SK-N-SH (cell line): Measurements from ENCODE around the gene ST6GALNAC5. TPM values are rescaled to one million over a fixed set of nuclear protein-coding genes. Genes with fewer than 3 reads are reported as not detected.

Experiments used
- CTCF ChIA-PET: fragments of 300-600, 350-600 bp; formaldehyde crosslinking; extraction: SDS; loops from one replicate; lab custom pipeline; 2021; lab: Yijun Ruan, JAX
- POLR2A ChIA-PET: fragments of 350-600 bp; sonication (Branson Sonifier 250); formaldehyde crosslinking; extraction: SDS; loops from one replicate; lab custom pipeline; 2020; ENCODE audit warnings: antibody characterized with exemption, inconsistent platforms; lab: Yijun Ruan, JAX
- DNase-seq: peaks from one replicate; pipeline ENCODE4 v3.0.0; 2012
- H2AFZ ChIP-seq: fragments of 200-600 bp; sonication (generic); 2 replicates; pipeline ENCODE4 v1.8.1; 2016; ENCODE audit warnings: antibody characterized with exemption, mild to moderate bottlenecking, low read depth
- H3F3A ChIP-seq: fragments of 200-600 bp; sonication (generic); replicated peaks from 2 replicates; pipeline ENCODE3; 2016; ENCODE audit warnings: antibody characterized with exemption, mild to moderate bottlenecking; ENCODE audit not compliant: insufficient read depth
- H3K27ac ChIP-seq, 2 experiments: fragments of 200-500 bp in 1 of 2; fragments of 200-600 bp in 1 of 2; sonication (Bioruptor generic) in 1 of 2; sonication (generic), shearing (Covaris generic) in 1 of 2; 2 replicates each; pipeline versions ENCODE4 v1.5.1 to v1.6.1; 2014 to 2016; ENCODE audit warnings: low read depth in 2 of 2, inconsistent platforms in 1 of 2, low read length in 1 of 2, mild to moderate bottlenecking in 1 of 2, mixed read lengths in 1 of 2
- H3K27me3 ChIP-seq: fragments of 200-600 bp; sonication (generic), shearing (Covaris generic); 2 replicates; pipeline ENCODE4 v1.6.1; 2016; ENCODE audit warnings: mixed run types; ENCODE audit not compliant: insufficient read depth
- H3K36me3 ChIP-seq, 2 experiments: fragments of 200-500 bp in 1 of 2; fragments of 200-600 bp in 1 of 2; sonication (Bioruptor generic) in 1 of 2; sonication (generic) in 1 of 2; replicated peaks in 1 of 2; 2 replicates each; pipeline versions ENCODE3 to v1.5.1; 2014 to 2016; ENCODE audit warnings: low read length in 1 of 2, mild to moderate bottlenecking in 1 of 2; ENCODE audit not compliant: insufficient read depth in 2 of 2, control insufficient read depth in 1 of 2
- H3K4me1 ChIP-seq, 2 experiments: fragments of 200-500 bp in 1 of 2; fragments of 200-600 bp in 1 of 2; sonication (Bioruptor generic) in 1 of 2; sonication (generic), shearing (Covaris generic) in 1 of 2; 2 replicates each; pipeline versions ENCODE4 v1.5.1 to v1.6.1; 2014 to 2016; ENCODE audit warnings: low read depth in 1 of 2, low read length in 1 of 2, mixed run types in 1 of 2; ENCODE audit not compliant: insufficient read depth in 2 of 2, control insufficient read depth in 1 of 2
- H3K4me2 ChIP-seq: fragments of 200-600 bp; sonication (generic), shearing (Covaris generic); 2 replicates; pipeline ENCODE4 v1.6.1; 2017; ENCODE audit warnings: mixed run types
- H3K4me3 ChIP-seq, 2 experiments: fragments of 200-500 bp in 1 of 2; fragments of 200-600 bp in 1 of 2; sonication (Bioruptor generic) in 1 of 2; sonication (generic), shearing (Covaris generic) in 1 of 2; 2 replicates each; pipeline versions ENCODE4 v1.5.1 to v1.8.1; 2014 to 2016; ENCODE audit warnings: low read depth in 2 of 2, inconsistent platforms in 1 of 2, low read length in 1 of 2, mild to moderate bottlenecking in 1 of 2, mixed read lengths in 1 of 2, moderate library complexity in 1 of 2
- H3K79me2 ChIP-seq: fragments of 200-600 bp; sonication (generic); 2 replicates; pipeline ENCODE4 v1.8.1; 2017; ENCODE audit warnings: mild to moderate bottlenecking; ENCODE audit not compliant: insufficient read depth
- H3K9ac ChIP-seq: fragments of 200-600 bp; sonication (generic); 2 replicates; pipeline ENCODE4 v1.6.1; 2017; ENCODE audit warnings: mixed run types
- H3K9me2 ChIP-seq: fragments of 200-600 bp; sonication (generic); 2 replicates; pipeline ENCODE4 v1.6.1; 2017; ENCODE audit warnings: mixed run types
- H3K9me3 ChIP-seq: fragments of 200-600 bp; sonication (generic); 2 replicates; pipeline ENCODE4 v1.6.1; 2017; ENCODE audit warnings: mixed run types, mild to moderate bottlenecking, moderate library complexity
- H4K20me1 ChIP-seq: fragments of 200-600 bp; sonication (generic); 2 replicates; pipeline ENCODE4 v1.6.1; 2017; ENCODE audit warnings: mild to moderate bottlenecking, mixed run types; ENCODE audit not compliant: insufficient read depth
- EP300 ChIP-seq, 2 experiments: IDR thresholded peaks; 2 replicates each; pipeline versions ENCODE4 v1.4.0 to v1.6.1; 2012; ENCODE audit warnings: borderline replicate concordance in 1 of 2, low read depth in 1 of 2, low read length in 1 of 2
- MEF2A ChIP-seq: IDR thresholded peaks from 2 replicates; pipeline ENCODE4 v1.4.0; 2012; ENCODE audit warnings: low read depth, borderline replicate concordance
- POLR2AphosphoS5 ChIP-seq: IDR thresholded peaks from 2 replicates; pipeline ENCODE4 v1.6.1; 2012; ENCODE audit warnings: low read depth, low read length
- SMC3 ChIP-seq: IDR thresholded peaks from 2 replicates; pipeline ENCODE4 v1.6.1; 2012; ENCODE audit warnings: low read depth, low read length, improper control_type of control experiment
- TAF1 ChIP-seq: IDR thresholded peaks from 2 replicates; pipeline ENCODE4 v1.6.1; 2012; ENCODE audit warnings: low read depth, mild to moderate bottlenecking, low read length, moderate library complexity, borderline replicate concordance
- TCF12 ChIP-seq: IDR thresholded peaks from 2 replicates; pipeline ENCODE4 v1.4.0; 2012
- USF1 ChIP-seq: IDR thresholded peaks from 2 replicates; pipeline ENCODE4 v1.4.0; 2012; ENCODE audit warnings: low read depth, borderline replicate concordance
- WGBS: methylation state at CpG from one replicate; pipeline ENCODE4 v1.1.6; 2017; ENCODE audit warnings: low lambda C conversion rate; 5-methylcytosine and 5-hydroxymethylcytosine counted together
- polyA plus RNA-seq, 3 experiments: library from polyadenylated mRNA; depleted of rRNA; stranded (reverse); fragments of >200 nt; gene quantifications; 2 replicates each; pipeline ENCODE4 v1.2.3, GENCODE V29; 2012
- TF ChIP-seq, protein P1 (sequence below): IDR thresholded peaks from 2 replicates; pipeline ENCODE4 v1.4.0; 2012; ENCODE audit warnings: low read depth
- TF ChIP-seq, protein P2 (sequence below): fragments of 200-600 bp; sonication (generic); IDR thresholded peaks from 2 replicates; pipeline ENCODE4 v1.6.1; 2017; ENCODE audit warnings: antibody characterized with exemption, mild to moderate bottlenecking, moderate library complexity

Gene ST6GALNAC5
- polyA plus RNA-seq, 1 of the 3 experiments (the other 2 are of a cell fraction) = 10.6 TPM

GRCh38 chr1:76891931-76892622 lies 24.8 kb downstream of the ST6GALNAC5 start:
- peaks cover 2 to 6% of the 10 kb centered on the region in 2 experiments for H3K36me3 ChIP-seq
- no peak for TF ChIP-seq POLR2AphosphoS5
- TF ChIP-seq SMC3 = no peak
- TF ChIP-seq, protein P1, sequence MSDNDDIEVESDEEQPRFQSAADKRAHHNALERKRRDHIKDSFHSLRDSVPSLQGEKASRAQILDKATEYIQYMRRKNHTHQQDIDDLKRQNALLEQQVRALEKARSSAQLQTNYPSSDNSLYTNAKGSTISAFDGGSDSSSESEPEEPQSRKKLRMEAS = no peak
- no peaks in the 10 kb centered on the region for H3F3A ChIP-seq
- 59% methylated on average over 4 of the region's 4 CpGs for WGBS
- no peaks in the 10 kb centered on the region for H3K27me3 ChIP-seq
- no peaks in the 10 kb centered on the region for H3K79me2 ChIP-seq
- no peak overlapping the region for H2AFZ ChIP-seq
- H3K9me3 ChIP-seq = peaks cover 22% of the 10 kb centered on the region; the same call in 1 of the 2 replicates
- H3K4me3 ChIP-seq = no peak overlapping the region
- ChIA-PET CTCF (no interaction called here), POLR2A (no interaction called here)
- H3K4me1 ChIP-seq = no peaks in the 10 kb centered on the region; a peak in 2 of 4 replicates
- no peaks in the 10 kb centered on the region for H3K9me2 ChIP-seq
- no peak overlapping the region for H3K9ac ChIP-seq
- no peak for DNase-seq
- no peaks in the 10 kb centered on the region for H4K20me1 ChIP-seq
- no peak overlapping the region for H3K4me2 ChIP-seq
- H3K27ac ChIP-seq = no peak overlapping the region

DNA sequence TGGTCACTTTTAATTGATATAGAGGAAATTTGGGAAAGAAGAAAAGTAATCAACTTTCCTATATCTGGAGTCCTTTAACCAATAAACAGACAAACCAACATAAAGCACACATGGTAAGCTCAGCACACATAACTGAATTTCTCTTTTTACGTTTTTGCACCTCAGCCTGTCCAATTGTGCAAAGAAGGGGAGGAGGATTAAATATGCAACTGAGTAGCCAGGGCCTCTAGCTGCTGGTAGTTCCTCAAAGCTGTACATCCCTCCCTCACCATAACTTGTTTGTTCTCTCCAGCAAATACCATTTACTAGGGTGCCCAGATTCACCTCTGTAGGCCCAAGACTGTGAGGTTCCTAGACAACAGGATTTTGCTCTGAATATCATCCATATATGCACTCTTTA lies 25.4 kb downstream of the ST6GALNAC5 start:
- no peak for TF ChIP-seq TCF12
- no peak for TF ChIP-seq MEF2A
- TF ChIP-seq TAF1 = no peak
- TF ChIP-seq USF1 = no peak
- TF ChIP-seq, protein P1 = no peak
- no peak for TF ChIP-seq EP300 (IDR thresholded peaks at IDR 0.05; ENCODE audit: borderline replicate concordance in 1 of 2, low read depth in 1 of 2, low read length in 1 of 2)
- TF ChIP-seq, protein P2, sequence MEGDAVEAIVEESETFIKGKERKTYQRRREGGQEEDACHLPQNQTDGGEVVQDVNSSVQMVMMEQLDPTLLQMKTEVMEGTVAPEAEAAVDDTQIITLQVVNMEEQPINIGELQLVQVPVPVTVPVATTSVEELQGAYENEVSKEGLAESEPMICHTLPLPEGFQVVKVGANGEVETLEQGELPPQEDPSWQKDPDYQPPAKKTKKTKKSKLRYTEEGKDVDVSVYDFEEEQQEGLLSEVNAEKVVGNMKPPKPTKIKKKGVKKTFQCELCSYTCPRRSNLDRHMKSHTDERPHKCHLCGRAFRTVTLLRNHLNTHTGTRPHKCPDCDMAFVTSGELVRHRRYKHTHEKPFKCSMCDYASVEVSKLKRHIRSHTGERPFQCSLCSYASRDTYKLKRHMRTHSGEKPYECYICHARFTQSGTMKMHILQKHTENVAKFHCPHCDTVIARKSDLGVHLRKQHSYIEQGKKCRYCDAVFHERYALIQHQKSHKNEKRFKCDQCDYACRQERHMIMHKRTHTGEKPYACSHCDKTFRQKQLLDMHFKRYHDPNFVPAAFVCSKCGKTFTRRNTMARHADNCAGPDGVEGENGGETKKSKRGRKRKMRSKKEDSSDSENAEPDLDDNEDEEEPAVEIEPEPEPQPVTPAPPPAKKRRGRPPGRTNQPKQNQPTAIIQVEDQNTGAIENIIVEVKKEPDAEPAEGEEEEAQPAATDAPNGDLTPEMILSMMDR = no peak
- Histone ChIP-seq H3K4me3 (no peak overlapping the region), H4K20me1 (no peaks in the 10 kb centered on the region), H3K9me3 (peaks cover 22% of the 10 kb centered on the region; the same call in 1 of the 2 replicates), H3K9ac (no peak overlapping the region), H3K27ac (no peak overlapping the region), H3K4me2 (no peak overlapping the region), H3K9me2 (no peaks in the 10 kb centered on the region), H2AFZ (no peak overlapping the region), H3K27me3 (no peaks in the 10 kb centered on the region), H3K36me3 (peaks cover 2 to 6% of the 10 kb centered on the region in 2 experiments), H3F3A (no peaks in the 10 kb centered on the region), H3K79me2 (no peaks in the 10 kb centered on the region), H3K4me1 (no peaks in the 10 kb centered on the region; a peak in 2 of 4 replicates)
- ChIA-PET POLR2A (no interaction called here), CTCF (no interaction called here)
- WGBS = 75% methylated on average over 1 of the region's 1 CpG
- no peak for DNase-seq
